NCI-H345 treated with DMSO at 0.1 percent for 48 hours (cell line): ENCODE results near the gene ITPKC.
"Not testable (repeated sequence)": the region's sequence is repeated elsewhere in the genome, so short reads cannot be mapped to it uniquely, and the experiment has no call there.

Experiments
- DNase-seq: peaks from one replicate; lab custom pipeline; 2025; ENCODE audit not compliant: unreplicated experiment; lab: John Stamatoyannopoulos, UW

The ITPKC gene

DNA sequence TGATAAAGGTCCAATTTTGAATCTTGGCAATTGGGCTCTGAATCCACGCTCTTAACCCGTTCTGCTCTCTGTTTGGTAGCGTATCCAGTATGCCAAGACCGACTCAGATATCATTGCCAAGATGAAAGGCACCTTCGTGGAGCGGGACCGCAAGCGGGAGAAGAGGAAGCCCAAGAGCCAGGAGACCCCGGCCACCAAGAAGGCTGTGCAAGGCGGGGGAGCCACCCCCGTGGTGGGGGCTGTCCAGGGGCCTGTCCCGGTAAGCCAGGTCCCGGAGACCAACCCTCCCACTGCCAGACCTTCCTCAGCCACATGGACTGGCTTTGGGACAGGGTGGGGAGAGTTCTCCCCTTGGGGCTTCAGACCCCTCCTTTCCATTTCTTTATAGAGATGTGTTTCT lies 42.4 kb downstream of the ITPKC start:
- no peak for DNase-seq

DNA sequence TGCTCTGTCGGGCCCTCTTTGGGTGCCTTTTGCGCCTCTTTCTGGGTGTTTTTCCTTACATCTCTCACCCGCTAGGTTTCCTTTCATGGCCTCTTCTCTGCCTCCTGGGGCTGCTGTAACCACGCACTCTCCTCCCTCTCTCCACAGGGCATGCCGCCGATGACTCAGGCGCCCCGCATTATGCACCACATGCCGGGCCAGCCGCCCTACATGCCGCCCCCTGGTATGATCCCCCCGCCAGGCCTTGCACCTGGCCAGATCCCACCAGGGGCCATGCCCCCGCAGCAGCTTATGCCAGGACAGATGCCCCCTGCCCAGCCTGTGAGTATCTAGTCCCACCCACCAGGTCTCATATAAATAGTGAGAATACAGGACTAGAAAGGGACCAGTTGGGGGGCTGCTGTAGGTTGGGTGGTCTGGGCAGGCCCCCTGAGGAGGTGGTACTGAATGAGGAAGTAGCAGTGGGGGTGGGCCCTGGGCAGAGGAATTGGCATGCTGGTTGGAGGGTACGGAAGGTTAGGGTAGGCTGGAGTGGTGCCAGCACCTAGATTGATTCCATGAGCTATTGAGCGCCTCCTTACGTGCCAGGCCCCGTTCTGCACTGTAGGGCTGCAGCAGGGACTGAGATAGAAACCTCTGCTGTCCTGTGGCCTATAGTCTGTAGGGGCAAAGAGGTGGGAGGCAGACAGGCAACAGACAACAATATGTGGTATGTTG lies 46.0 kb downstream of the ITPKC start:
- no peak for DNase-seq

DNA sequence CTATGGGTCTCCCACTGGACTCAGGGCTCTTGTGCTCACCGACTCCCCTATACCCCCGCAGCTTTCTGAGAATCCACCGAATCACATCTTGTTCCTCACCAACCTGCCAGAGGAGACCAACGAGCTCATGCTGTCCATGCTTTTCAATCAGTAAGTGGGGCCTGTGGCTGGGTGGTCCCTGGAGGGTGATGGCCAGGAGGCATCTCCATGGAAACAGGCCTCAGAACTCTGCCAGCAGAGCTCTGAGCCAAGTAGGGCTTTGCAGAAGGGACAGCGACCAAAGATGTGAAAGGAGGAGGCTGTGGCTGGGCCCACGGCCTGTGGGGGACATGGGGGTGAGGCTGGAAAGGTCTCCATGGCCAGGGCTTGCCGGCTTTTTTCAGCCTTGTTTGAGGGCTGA lies 46.6 kb downstream of the ITPKC start:
- DNase-seq, result no peak

DNA sequence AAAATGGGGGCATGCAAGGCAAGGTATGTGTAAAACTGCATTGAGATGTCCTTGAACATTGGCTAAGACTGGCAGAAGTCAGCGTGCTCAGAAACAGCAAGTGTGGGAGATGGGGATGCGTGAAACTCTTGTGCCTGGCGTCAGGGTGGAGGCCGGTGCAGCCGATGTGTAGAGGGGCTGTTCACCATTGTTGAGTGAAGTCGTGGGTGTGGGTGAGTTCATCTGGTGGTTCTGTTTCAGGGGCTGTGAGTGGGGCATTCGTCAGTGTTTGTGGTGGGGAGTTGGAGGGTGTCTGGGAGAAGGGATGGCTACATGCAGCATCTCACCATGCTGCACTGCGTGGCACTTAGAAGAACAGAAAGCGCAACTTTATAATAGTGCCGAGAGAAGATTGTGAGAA lies 47.1 kb downstream of the ITPKC start:
- DNase-seq, result no peak

DNA sequence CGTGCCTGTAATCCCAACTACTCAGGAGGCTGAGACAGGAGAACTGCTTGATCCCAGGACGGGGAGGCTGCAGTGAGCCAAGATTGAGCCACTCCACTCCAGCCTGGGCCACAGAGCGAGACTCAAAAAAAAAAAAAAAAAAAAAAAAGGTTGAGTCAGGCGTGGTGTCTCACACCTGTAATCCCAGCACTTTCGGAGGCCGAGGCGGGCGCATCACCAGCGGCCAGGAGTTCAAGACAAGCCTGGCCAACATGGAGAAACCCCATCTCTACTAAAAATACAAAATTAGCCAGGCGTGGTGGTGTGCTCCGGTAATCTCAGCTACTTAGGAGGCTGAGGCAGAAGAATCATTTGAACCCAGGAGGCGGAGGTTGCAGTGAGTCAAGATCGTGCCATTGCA lies 49.5 kb downstream of the ITPKC start:
- not testable (repeated sequence) for DNase-seq

DNA sequence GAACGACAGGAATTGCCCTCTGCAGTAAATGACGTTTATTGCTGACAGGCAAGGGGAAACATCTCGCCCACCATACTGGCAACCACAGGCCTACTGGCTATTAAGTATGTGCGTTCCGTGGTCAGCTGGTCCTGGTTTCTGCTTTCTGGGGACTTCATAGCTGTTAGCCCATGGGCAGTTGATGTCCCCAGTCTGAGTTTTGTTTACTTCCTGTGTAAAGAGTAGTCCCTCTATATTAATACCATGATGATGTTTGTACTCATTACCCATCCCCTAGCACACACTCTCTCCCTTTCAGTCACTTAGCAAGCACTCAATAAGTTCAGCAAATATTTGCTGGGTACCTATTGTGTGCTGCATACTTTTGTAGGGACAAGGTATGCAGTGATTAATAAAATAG lies 52.0 kb downstream of the ITPKC start:
- DNase-seq, result no peak

DNA sequence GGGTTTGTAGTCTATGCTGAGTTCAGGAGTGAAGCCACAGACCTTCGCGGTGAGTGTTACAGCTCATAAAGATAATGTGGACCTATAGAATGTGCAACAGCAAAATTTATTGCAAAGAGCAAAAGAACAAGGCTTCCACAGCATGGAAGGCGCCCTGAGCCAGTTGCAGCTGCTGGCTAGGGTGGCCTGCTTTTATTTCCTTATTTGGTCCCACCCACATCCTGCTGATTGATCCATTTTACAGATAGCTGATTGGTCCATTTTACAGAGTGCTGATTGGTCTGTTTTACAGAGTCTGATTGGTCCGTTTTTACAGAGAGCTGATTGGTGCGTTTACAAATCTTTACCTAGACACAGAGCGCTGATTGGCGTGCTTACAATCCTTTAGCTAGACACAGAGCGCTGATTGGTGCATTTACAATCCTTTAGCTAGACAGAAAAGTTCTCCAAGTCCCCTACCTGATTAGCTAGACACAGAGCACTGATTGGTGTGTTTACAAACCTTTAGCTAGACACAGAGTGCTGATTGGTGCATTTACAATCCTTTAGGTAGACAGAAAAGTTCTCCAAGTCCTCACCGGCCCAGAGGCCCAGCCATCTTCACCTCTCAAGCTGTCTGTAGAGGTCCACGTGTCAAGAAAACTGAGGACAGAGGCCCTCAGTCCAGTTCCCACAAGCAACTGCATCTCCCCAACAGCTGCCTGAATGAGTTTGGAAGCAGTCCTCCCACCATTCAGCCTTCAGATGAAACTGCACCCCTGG lies 54.4 kb downstream of the ITPKC start:
- DNase-seq, result not testable (repeated sequence)

DNA sequence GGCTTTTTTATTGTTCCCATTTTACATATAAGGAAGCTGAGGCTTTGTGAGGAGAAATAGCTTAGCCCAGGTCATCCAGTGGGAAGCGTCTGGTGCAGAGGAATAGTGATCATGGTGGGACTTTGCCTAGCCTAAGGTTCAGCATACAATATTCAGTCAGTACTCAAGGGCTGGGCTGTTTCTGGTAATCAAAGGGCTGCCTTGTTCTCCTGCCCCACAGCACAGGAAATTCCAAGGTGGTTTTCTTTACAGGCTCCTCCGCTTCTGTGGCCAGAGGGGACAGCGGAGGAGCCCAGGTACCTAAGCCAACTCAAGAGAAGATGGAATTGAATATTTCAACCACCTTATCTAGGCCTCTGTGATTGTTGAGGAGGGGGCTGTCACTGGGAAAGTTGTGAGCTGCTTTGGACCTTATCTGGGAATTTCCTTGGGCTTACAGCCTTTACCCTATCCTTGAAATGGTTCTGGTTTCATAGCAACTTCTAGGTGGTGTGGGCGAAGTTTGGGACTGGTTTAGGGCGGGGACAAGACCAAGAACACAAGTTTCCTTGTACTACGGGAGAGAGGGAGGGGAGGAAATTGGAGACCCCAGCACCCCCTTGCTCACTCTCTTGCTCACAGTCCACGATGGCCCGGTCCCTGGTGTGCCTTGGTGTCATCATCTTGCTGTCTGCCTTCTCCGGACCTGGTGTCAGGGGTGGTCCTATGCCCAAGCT lies 58.2 kb downstream of the ITPKC start, which contains the start of gene MIA:
TSS of gene MIA (plus strand) at position 606 of the 716 bp plus-strand sequence. CDS start at position 628, 22 bp downstream.
- DNase-seq, result no peak

DNA sequence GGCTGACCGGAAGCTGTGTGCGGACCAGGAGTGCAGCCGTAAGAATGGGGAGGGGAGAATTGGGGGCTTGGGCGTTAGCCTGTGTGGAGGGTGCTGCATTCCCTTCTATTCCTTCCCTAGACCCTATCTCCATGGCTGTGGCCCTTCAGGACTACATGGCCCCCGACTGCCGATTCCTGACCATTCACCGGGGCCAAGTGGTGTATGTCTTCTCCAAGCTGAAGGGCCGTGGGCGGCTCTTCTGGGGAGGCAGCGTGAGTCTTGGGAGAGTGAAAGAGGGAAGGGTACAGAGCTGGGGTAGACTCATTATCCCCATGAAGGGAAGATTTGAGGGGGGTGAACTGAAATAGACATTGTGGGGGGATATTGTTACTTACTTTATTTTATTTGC lies 58.7 kb downstream of the ITPKC start:
- no peak for DNase-seq

DNA sequence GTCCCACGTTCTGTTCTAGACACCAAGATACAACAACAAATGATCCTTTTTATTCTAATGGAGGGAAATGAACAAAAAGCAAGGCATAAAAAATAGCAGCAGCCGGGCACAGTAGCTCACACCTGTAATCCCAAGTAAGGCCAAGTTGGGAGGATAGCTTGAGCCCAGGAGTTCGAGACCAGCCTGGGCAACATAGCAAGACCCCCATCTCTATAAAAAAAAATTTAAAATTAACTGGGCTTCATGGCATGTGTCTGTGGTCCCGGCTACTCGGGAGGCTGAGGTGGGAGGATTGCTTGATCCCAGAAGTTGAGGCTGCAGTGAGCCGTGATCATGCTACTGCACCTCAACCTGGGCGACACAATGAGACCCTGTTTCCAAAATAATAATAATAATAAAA lies 59.5 kb downstream of the ITPKC start:
- DNase-seq, result no peak

DNA sequence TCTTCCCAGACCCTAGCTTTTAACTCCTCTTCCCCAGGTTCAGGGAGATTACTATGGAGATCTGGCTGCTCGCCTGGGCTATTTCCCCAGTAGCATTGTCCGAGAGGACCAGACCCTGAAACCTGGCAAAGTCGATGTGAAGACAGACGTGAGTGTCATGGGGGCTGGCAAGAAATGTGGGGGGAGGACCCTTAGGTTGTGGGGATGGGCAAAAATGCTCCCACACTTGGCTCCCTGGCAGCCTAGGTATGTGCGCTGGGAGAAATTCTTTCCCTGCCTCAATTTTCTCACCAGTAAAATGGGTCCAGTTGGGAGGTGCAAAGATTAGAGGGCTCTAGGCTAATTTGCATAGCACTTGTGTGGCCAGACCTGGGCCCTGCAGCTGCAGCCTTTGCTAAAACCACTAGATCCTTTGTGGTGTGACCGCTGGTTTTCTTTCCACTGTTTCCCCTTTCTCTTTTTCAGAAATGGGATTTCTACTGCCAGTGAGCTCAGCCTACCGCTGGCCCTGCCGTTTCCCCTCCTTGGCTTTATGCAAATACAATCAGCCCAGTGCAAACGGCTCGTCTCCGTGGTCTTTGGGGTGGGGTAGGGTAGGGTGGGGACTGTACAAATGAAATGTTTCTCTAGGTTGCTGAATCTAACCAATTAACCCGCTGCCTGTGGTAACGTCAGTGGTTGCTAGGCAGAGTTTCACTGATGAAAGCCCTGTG lies 60.2 kb downstream of the ITPKC start:
- DNase-seq, result peak; percentile 99

DNA sequence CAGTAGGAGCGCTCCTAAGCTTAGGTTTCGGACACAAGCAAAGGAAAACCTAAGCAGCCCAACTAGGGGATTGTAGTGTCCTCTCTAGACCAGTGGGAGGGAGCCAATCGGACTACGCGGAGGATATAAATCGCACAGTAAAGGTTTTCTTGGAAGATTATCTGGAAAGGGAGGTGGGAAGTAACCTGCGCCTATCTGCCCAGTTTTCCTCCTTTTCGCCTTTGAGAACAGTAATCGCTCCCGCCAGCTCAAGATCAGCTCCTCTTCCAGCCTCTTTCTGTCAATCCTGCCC lies 60.7 kb downstream of the ITPKC start:
- no peak for DNase-seq

DNA sequence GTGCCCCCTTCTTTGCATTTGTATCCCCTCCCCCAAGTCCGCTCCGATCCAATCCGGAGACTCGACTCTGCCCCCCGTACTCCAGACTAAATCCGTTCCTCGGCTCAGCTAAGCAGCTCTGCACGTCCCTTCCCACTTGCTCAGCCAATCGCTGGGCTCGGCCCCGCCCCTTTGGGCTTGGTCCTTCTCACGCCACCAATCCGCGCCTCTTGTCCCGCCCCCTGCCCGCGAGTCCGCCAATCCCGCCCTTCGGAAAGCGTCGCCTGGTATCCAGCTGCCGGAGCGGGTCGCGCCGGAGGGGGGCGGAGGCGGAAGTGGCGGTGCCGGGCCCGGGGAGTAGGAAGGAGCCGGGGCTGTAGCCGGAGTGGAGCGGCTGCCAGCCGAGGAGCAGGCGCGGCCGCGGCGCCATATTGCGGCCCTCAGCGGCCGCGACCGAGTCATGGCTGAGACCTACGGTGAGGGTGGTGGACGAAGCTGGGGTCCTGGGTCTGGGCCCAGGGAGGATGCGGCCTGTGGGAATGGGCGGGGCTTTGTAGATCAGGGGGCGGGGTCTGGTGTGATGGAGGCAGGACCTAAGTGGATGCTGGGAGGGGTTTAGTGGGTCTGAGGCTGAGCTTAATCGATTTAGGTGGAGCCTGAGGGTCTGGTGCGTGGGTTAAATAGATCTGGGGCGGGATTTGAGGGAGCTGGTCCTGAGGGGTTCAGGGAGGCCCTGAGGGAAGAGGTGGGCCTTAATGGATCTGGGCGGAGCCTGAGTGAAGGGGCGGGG lies 61.2 kb downstream of the ITPKC start, which contains the start of gene RAB4B:
TSS of gene RAB4B (plus strand) at position 311 of the 769 bp plus-strand sequence. CDS start at position 440, 129 bp downstream.
- peak; percentile 100 for DNase-seq

DNA sequence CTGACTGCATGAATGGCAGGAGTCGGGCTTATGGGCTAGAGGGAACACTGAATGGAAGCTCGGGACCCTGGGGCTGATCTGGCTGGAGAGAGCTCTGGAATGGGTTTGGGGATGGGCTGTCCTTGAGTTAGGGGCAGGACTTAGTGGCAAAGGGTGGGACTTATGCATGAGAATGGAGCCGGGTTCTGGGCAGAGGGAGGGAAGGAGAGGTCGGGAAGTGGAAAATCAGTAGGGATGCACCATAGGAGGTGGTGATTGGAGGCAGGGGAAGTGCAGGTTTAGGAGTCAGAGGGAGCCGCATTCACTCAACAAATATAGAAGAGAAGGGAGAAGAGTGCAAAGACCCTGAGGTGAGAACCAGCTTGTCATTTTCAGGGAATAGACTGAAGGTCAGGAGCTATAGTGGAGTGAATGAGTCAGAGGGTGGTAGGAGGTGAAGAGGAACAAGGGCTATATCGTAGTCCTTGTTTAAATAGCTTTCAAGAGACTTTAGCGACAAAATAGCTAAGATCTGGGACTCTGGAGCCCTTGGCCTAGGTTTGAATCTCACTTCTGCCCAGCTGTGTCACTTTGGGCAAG lies 61.9 kb downstream of the ITPKC start:
- DNase-seq, result no peak

DNA sequence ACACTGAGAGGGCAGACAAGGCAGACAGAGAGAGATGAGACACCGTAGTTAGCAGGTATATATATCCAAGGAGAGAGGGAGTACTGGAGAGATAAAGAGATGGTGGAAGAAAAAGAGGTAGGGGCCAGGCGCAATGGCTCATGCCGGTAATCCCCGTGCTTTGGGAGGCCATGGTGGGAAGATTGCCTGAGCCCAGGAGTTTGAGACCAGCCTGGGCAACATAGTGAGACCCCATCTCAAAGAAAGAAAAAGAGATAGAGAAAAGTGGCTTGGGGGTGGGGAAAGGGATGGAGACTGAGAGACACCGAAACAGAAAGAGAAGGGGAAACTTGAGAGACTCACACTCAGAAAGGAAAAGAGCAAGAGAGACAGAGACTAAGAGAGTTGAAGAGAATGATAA lies 63.7 kb downstream of the ITPKC start:
- DNase-seq, result no peak

DNA sequence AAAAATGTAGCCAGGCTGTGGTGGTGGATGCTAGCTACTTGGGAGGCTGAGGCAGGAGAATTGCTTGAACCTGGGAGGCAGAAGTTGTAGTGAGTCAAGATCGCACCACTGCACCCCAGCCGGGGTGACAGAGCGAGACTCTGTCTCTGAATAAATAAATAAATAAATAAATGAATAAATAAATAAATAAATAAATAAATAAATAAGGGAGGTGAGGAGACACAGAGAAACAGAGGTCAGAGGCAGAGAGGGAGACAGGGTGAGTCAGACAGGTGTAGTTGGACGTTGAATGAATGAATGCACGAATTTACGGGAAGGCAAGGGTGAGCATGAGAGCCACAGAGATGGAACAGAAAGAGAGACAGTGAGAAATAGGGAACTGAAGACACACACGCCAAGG lies 64.2 kb downstream of the ITPKC start:
- no peak for DNase-seq

DNA sequence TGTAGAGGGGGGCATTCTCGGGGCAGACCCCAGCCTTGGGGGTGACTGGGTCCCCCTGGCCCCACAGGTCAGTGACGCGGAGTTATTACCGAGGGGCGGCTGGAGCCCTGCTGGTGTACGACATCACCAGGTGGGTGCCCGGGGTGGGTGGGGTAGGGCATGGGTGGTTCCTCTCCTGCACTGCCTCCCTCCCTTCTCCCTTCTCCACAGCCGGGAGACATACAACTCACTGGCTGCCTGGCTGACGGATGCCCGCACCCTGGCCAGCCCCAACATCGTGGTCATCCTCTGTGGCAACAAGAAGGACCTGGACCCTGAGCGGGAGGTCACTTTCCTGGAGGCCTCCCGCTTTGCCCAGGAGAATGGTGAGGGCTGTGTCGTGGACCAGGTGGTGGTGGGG lies 66.8 kb downstream of the ITPKC start:
- no peak for DNase-seq

DNA sequence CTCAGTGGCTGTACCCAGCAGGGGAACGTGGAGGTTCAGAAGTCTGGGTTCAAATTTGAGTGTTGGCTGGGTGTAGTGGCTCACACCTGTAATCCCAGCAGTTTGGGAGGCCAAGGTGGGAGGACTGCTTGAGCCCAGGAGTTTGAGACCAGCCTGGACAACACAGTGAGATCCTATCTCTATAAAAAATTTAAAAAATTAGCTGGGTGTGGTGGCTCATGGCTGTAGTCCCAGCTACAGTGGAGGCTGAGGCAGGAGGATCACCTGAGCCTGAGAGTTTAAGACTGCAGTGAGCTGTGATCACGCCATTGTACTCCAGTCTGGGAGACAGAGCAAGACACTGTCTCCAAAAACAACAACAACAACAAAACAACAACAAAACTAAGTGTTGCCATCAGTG lies 67.2 kb downstream of the ITPKC start:
- not testable (repeated sequence) for DNase-seq

DNA sequence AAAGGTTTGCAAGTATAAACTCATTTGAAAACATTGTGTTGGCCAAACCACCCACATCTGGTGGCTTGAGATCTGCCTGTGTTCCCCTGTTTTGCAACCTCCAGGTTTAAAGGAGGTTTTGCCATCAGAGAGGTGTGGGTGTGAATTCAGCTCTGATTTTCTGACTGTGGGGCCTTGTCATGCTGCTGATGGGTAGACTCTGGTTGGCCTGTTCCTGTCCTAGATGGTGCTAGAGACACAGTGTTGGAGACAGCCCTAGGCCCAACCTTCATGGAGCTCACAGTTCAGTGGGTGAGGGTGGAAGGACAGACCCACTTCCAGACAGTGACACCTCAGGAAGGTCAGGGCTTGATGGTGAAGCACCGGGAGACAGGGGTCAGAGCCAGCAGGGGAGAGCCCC lies 68.6 kb downstream of the ITPKC start:
- DNase-seq, result no peak
